Mesendoderm (in vitro differentiated cells): ENCODE measurements around the gene PEX14.
A peak's percentile ranks its signal among the peaks of the same experiment; 100 is the strongest.

Experiments used
- DNase-seq: peaks from one replicate; pipeline ENCODE4 v3.0.0; 2013
- H2AK5ac ChIP-seq: 2 replicates; pipeline ENCODE4 v1.6.1; 2013; ENCODE audit warnings: low read length, inconsistent platforms
- H2BK120ac ChIP-seq: 2 replicates; pipeline ENCODE4 v1.6.1; 2013; ENCODE audit warnings: low read depth, mild to moderate bottlenecking, low read length, moderate library complexity, mixed read lengths
- H2BK15ac ChIP-seq: replicated peaks from 2 replicates; pipeline ENCODE4 v1.6.1; 2013; ENCODE audit warnings: low read depth, mild to moderate bottlenecking, moderate library complexity
- H2BK5ac ChIP-seq: 2 replicates; pipeline ENCODE4 v1.6.1; 2013; ENCODE audit warnings: low read length, inconsistent platforms
- H3K18ac ChIP-seq: 2 replicates; pipeline ENCODE4 v1.6.1; 2013; ENCODE audit warnings: mild to moderate bottlenecking, low read length, mixed read lengths
- H3K23ac ChIP-seq: one replicate; pipeline ENCODE4 v1.6.1; 2013; ENCODE audit warnings: low read length
- H3K27ac ChIP-seq: 2 replicates; pipeline ENCODE4 v1.5.1; 2013; ENCODE audit warnings: low read depth, mild to moderate bottlenecking, inconsistent platforms, low read length, moderate library complexity
- H3K27me3 ChIP-seq: 2 replicates; pipeline ENCODE4 v1.6.1; 2013; ENCODE audit warnings: low read length, control low read depth, mild to moderate bottlenecking, inconsistent platforms; ENCODE audit not compliant: insufficient read depth, poor library complexity
- H3K36me3 ChIP-seq: 2 replicates; pipeline ENCODE4 v1.6.1; 2013; ENCODE audit warnings: low read length, inconsistent platforms; ENCODE audit not compliant: control insufficient read depth, insufficient read depth
- H3K4ac ChIP-seq: one replicate; pipeline ENCODE4 v1.6.1; 2013; ENCODE audit warnings: low read depth, mild to moderate bottlenecking, low read length, moderate library complexity
- H3K4me1 ChIP-seq: 2 replicates; pipeline ENCODE4 v1.6.1; 2013; ENCODE audit warnings: low read depth, low read length, inconsistent platforms; ENCODE audit not compliant: control insufficient read depth
- H3K4me2 ChIP-seq: 2 replicates; pipeline ENCODE4 v1.6.1; 2013; ENCODE audit warnings: low read length
- H3K4me3 ChIP-seq: 2 replicates; pipeline ENCODE4 v1.5.1; 2013; ENCODE audit warnings: mild to moderate bottlenecking, low read length
- H3K56ac ChIP-seq: one replicate; pipeline ENCODE4 v1.6.1; 2013; ENCODE audit warnings: low read length
- H3K79me1 ChIP-seq: 2 replicates; pipeline ENCODE4 v1.6.1; 2013; ENCODE audit warnings: low read length, inconsistent platforms
- H3K79me2 ChIP-seq: 2 replicates; pipeline ENCODE4 v1.6.1; 2013; ENCODE audit warnings: mild to moderate bottlenecking, low read length; ENCODE audit not compliant: control insufficient read depth, insufficient read depth
- H3K9ac ChIP-seq: 2 replicates; pipeline ENCODE4 v1.6.1; 2013; ENCODE audit warnings: low read length, inconsistent platforms
- H4K5ac ChIP-seq: one replicate; pipeline ENCODE4 v1.6.1; 2013; ENCODE audit warnings: low read length
- H4K8ac ChIP-seq: one replicate; pipeline ENCODE4 v1.6.1; 2013; ENCODE audit warnings: low read depth, mild to moderate bottlenecking, control low read depth, low read length, moderate library complexity
- WGBS: extraction: QIAGEN DNeasy Blood & Tissue Kit; methylation state at CpG from one replicate; pipeline ENCODE4 v1.1.7; 2013; ENCODE audit warnings: low lambda C conversion rate, missing lambda C conversion rate; ENCODE audit not compliant: insufficient coverage; ENCODE audit errors: extremely low coverage; 5-methylcytosine and 5-hydroxymethylcytosine counted together

PEX14 gene

DNA sequence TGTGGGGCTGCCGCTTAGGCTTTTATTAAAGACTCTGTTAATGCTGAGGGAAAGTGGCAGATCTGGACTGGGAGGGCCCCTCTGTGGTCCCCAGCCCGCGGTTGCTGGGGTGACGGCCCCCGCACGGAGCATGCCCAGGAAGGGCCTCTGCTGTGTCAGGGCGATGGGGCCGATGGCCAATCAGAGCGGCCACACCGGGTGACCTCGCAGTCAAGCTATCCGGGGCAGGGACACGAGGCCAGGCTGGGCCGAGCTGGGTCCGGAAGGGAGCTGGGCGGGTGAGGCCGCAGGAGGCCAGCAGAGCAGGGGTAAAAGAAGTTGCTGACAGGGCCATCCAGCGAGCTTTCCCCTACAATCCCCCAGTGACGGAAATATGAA is 176.6 kb downstream of the PEX14 start:
- H2BK15ac ChIP-seq = no peak overlapping the region
- H3K79me1 ChIP-seq = no peaks in the 10 kb centered on the region
- no peak overlapping the region for H3K9ac ChIP-seq
- DNase-seq = peak; percentile 60
- no peaks in the 10 kb centered on the region for H3K4me1 ChIP-seq
- no CpG with 5 or more reads among the region's 19 CpGs for WGBS
- no peak overlapping the region for H4K5ac ChIP-seq
- H3K56ac ChIP-seq = no peak overlapping the region
- no peak overlapping the region for H3K18ac ChIP-seq
- H3K4me3 ChIP-seq = no peak overlapping the region
- H3K36me3 ChIP-seq = no peaks in the 10 kb centered on the region
- no peak overlapping the region for H2BK120ac ChIP-seq
- no peaks in the 10 kb centered on the region for H3K27me3 ChIP-seq
- H3K79me2 ChIP-seq = no peaks in the 10 kb centered on the region
- H4K8ac ChIP-seq = no peak overlapping the region
- no peak overlapping the region for H2AK5ac ChIP-seq
- H3K23ac ChIP-seq = no peak overlapping the region
- no peak overlapping the region for H3K27ac ChIP-seq
- no peak overlapping the region for H3K4me2 ChIP-seq
- no peak overlapping the region for H3K4ac ChIP-seq
- H2BK5ac ChIP-seq = no peak overlapping the region

DNA sequence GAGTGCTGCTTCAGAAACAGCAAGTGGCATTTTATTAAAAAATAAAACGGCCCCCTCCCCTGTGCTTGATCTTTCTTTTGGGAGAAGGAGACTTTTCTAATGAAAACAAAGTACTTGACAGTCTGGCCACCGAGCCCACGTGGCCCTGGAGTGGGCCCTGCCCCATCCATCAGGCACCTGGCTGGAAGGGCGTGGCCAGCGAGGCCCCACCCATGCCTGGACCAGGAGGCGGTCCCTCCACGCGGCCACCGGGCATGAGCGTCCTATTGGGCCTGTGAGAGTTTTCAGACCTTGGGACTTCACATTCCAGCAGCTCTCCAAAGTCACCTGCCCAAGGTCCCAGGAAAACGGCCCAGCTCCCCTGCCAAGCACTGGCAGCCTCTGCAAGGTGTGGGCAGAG is 177.0 kb downstream of the PEX14 start:
- Histone ChIP-seq H3K56ac (no peak overlapping the region), H3K27ac (no peak overlapping the region), H3K18ac (no peak overlapping the region), H2BK5ac (no peak overlapping the region), H3K27me3 (no peaks in the 10 kb centered on the region), H3K4me1 (no peaks in the 10 kb centered on the region), H3K79me1 (no peaks in the 10 kb centered on the region), H3K4ac (no peak overlapping the region), H2AK5ac (no peak overlapping the region), H3K79me2 (no peaks in the 10 kb centered on the region), H2BK120ac (no peak overlapping the region), H3K4me2 (no peak overlapping the region), H4K5ac (no peak overlapping the region), H3K36me3 (no peaks in the 10 kb centered on the region), H3K23ac (no peak overlapping the region), H4K8ac (no peak overlapping the region), H3K9ac (no peak overlapping the region), H3K4me3 (no peak overlapping the region), H2BK15ac (no peak overlapping the region)
- whole genome bisulfite sequencing = no CpG with 5 or more reads among the region's 11 CpGs
- peak; percentile 54 for DNase-seq

DNA sequence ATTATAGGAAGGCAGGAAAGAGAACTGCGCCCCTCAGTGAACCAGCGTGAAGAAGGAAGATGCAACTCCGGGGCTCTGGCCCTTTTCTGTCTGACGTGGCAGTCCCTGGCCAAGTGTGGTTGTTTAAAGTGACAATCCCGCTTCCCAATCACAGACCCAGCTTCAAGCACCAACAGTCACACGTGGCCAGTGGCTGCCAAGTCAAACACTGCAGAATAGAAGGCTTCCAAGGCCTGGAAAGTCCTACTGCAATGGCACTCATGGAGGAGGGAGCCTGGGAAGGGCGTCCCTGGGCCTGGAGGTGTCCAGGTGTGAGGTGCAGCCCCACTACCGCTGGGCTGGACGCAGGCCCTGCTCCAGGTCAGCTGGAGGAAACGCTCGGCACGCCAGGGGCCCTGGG is 177.9 kb downstream of the PEX14 start:
- no peak overlapping the region for H2BK15ac ChIP-seq
- no peak overlapping the region for H2BK120ac ChIP-seq
- no peak overlapping the region for H3K4me2 ChIP-seq
- H3K4me3 ChIP-seq = no peak overlapping the region
- DNase-seq = no peak
- H3K79me1 ChIP-seq = no peaks in the 10 kb centered on the region
- WGBS = no CpG with 5 or more reads among the region's 12 CpGs
- no peaks in the 10 kb centered on the region for H3K27me3 ChIP-seq
- H3K56ac ChIP-seq = no peak overlapping the region
- H4K8ac ChIP-seq = no peak overlapping the region
- H2AK5ac ChIP-seq = no peak overlapping the region
- no peak overlapping the region for H3K27ac ChIP-seq
- H3K9ac ChIP-seq = no peak overlapping the region
- H3K18ac ChIP-seq = no peak overlapping the region
- H4K5ac ChIP-seq = no peak overlapping the region
- no peaks in the 10 kb centered on the region for H3K36me3 ChIP-seq
- no peak overlapping the region for H2BK5ac ChIP-seq
- H3K23ac ChIP-seq = no peak overlapping the region
- no peaks in the 10 kb centered on the region for H3K4me1 ChIP-seq
- no peaks in the 10 kb centered on the region for H3K79me2 ChIP-seq
- no peak overlapping the region for H3K4ac ChIP-seq

DNA sequence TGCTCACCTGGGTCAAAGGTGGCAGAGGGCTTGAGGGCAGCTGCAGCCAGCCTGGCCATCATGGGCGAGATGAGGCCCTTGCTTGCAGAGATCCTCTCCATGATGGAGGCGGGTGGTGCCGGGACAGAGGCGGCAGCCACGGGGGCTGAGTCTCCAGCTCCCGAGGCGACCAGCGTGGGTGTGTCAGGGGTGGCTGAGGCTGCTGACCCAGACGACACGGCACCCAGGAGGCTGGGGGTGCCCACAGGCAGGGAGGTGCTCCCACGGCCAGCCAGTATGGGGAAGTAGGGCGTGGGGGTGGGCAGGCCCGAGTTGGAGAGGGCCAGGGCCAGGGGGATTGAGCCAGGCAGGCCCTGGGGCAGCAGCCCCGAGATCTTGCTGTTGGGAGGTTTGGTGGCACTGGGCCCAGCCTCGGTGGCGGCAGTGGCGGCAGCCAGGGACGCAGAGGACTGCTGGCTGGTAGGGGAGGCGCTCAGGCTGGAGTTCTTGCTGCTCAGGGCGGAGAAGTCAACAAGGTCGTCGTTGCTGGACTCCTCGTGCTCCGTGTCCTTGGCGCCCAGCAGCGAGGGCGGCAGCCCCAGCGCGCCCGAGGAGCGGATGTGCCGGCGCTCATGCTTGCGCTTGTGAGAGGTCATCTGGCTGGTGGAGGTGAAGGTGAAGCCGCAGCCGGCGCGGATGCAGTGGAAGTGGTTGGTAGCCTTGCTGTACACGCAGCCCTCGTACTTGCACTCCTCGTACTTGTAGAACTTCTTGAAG is 178.8 kb downstream of the PEX14 start:
- Histone ChIP-seq H3K9ac (no peak overlapping the region), H3K27me3 (no peaks in the 10 kb centered on the region), H2AK5ac (no peak overlapping the region), H2BK120ac (no peak overlapping the region), H3K4me1 (no peaks in the 10 kb centered on the region), H3K4me3 (no peak overlapping the region), H3K36me3 (no peaks in the 10 kb centered on the region), H3K4me2 (no peak overlapping the region), H3K18ac (no peak overlapping the region), H2BK15ac (no peak overlapping the region), H3K79me2 (no peaks in the 10 kb centered on the region), H3K79me1 (no peaks in the 10 kb centered on the region), H3K23ac (no peak overlapping the region), H2BK5ac (no peak overlapping the region), H3K4ac (no peak overlapping the region), H4K8ac (no peak overlapping the region), H4K5ac (no peak overlapping the region), H3K56ac (no peak overlapping the region), H3K27ac (no peak overlapping the region)
- DNase-seq = no peak
- WGBS = no CpG with 5 or more reads among the region's 41 CpGs

DNA sequence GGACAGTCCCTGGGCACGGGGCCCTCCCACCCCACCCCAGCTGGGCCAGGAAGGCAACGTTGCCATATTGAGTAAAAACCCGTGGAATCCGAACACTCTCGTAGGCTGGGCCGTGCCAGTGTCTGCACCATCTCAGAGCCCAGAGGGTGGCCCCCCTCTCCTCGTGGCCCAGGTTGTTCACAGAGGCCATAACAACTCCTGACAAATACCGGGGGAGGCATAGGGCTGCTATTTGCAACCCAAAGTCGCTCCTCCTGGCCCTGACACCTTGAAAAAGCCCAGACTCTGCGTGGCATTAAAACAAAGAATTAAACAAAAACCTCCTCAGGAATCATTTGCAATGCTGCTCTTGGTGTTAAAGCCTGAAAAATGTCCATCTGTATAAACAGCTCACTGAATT is 180.3 kb downstream of the PEX14 start:
- Histone ChIP-seq H3K4ac (no peak overlapping the region), H4K5ac (no peak overlapping the region), H3K18ac (no peak overlapping the region), H3K27ac (no peak overlapping the region), H3K4me1 (no peaks in the 10 kb centered on the region), H3K4me2 (no peak overlapping the region), H3K79me1 (no peaks in the 10 kb centered on the region), H3K36me3 (no peaks in the 10 kb centered on the region), H3K27me3 (no peaks in the 10 kb centered on the region), H3K23ac (no peak overlapping the region), H4K8ac (no peak overlapping the region), H2BK15ac (no peak overlapping the region), H3K79me2 (no peaks in the 10 kb centered on the region), H3K9ac (no peak overlapping the region), H3K4me3 (no peak overlapping the region), H3K56ac (no peak overlapping the region), H2BK5ac (no peak overlapping the region), H2BK120ac (no peak overlapping the region), H2AK5ac (no peak overlapping the region)
- no peak for DNase-seq
- no CpG with 5 or more reads among the region's 10 CpGs for WGBS

DNA sequence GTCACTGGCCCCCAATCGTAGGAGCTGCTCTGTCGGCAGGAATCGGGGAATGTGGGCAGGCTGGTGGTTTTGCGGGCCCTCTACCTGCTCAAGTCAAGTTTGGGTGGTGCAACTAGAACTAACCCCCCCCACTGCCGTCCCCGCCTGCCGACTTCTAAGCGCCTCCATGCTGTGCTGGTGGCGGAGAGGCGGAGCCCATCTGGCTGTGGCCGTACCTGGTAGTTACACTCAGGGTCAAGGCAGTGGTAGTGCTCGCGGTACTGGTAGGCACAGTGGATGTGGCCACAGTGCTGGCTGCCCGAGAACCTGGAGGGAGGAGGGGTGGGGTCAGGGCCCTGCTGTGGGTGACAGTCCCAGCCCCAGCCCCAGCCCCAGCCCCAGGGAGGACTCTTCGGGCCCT is 181.7 kb downstream of the PEX14 start:
- H3K27me3 ChIP-seq = no peaks in the 10 kb centered on the region
- H3K4me3 ChIP-seq = no peak overlapping the region
- no peak overlapping the region for H2AK5ac ChIP-seq
- H4K5ac ChIP-seq = no peak overlapping the region
- H3K27ac ChIP-seq = no peak overlapping the region
- H3K56ac ChIP-seq = no peak overlapping the region
- H3K79me1 ChIP-seq = no peaks in the 10 kb centered on the region
- H2BK15ac ChIP-seq = no peak overlapping the region
- H3K23ac ChIP-seq = no peak overlapping the region
- H3K18ac ChIP-seq = no peak overlapping the region
- H2BK5ac ChIP-seq = no peak overlapping the region
- H3K36me3 ChIP-seq = no peaks in the 10 kb centered on the region
- no peak overlapping the region for H3K4me2 ChIP-seq
- no peak overlapping the region for H4K8ac ChIP-seq
- H3K4ac ChIP-seq = no peak overlapping the region
- no peaks in the 10 kb centered on the region for H3K79me2 ChIP-seq
- DNase-seq = no peak
- no peak overlapping the region for H2BK120ac ChIP-seq
- H3K4me1 ChIP-seq = no peaks in the 10 kb centered on the region
- no CpG with 5 or more reads among the region's 15 CpGs for WGBS
- no peak overlapping the region for H3K9ac ChIP-seq
